Glomerular visceral epithelial cell (primary cell): ENCODE results near the gene ACADVL.
"Not testable (repeated sequence)": the region's sequence is repeated elsewhere in the genome, so short reads cannot be mapped to it uniquely, and the experiment has no call there.

Source experiments
- DNase-seq: peaks from one replicate; pipeline ENCODE4 v3.0.0-alpha.2; 2016; ENCODE audit errors: extremely low spot score

ACADVL gene

DNA sequence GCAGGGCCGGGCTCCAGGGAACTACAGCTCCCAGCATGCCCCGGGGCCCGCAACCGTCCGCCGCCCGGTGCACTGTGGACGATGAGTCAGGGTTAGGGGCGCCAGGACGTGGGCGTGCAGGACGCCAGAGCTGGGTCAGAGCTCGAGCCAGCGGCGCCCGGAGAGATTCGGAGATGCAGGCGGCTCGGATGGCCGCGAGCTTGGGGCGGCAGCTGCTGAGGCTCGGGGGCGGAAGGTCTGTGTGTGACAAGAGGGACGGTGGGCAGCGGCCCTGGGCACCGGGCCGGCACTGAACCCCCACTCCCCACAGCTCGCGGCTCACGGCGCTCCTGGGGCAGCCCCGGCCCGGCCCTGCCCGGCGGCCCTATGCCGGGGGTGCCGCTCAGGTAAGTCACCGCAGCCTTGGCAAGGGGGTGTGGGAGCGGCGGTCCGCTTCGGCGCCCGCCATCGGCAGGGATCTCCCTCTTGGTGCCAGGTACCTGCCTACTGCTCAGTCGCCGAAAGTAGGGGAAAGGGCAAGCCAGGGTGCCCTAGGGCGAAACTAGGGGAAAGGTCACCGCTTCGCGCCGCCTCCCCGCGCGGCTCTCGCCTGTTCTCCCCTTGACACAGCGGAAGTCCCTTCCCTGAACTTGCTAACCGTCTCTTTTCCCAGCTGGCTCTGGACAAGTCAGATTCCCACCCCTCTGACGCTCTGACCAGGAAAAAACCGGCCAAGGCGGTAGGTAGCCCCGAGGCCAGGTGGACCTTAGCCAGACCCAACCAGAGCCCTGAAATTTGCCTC, at the start of gene ACADVL, which contains the start of gene DLG4:
Gene ACADVL, plus strand, starts transcription at position 127 of the 781 bp plus-strand sequence. Its CDS starts 47 bp downstream, at position 174.
Gene DLG4, minus strand, starts transcription at position 25 of the 781 bp plus-strand sequence.
- peak; percentile 89 for DNase-seq

DNA sequence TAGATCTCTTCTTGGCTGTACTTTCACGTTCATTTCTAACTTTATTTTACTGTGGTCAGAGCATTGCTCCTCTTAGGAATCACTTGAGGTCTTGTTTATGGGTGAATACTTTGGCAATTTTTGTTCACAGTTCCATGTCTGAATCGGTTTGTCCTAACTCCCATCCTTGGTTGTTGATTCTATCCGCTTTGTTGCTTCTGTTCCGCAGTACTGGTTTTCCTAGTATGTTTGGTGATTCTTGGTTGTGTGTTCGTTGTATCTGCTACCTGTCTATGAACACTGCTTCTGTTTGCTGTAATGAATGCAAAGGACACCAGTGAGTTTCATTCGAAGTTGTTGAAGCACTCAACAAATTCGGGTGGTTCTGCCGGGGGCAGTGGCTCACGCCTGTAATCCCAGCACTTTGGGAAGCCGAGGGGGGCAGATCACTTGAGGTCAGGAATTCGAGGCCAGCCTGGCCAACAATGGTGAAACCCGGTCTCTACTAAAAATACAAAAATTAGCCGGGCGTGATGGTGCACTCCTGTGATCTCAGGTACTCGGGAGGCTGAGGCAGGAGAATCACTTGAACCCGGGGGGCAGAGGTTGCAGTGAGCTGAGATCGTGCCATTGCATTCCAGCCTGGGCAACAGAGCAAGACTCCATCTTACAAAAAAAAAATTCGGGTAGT, 47.1 kb upstream of the ACADVL start:
- DNase-seq: not testable (repeated sequence)

DNA sequence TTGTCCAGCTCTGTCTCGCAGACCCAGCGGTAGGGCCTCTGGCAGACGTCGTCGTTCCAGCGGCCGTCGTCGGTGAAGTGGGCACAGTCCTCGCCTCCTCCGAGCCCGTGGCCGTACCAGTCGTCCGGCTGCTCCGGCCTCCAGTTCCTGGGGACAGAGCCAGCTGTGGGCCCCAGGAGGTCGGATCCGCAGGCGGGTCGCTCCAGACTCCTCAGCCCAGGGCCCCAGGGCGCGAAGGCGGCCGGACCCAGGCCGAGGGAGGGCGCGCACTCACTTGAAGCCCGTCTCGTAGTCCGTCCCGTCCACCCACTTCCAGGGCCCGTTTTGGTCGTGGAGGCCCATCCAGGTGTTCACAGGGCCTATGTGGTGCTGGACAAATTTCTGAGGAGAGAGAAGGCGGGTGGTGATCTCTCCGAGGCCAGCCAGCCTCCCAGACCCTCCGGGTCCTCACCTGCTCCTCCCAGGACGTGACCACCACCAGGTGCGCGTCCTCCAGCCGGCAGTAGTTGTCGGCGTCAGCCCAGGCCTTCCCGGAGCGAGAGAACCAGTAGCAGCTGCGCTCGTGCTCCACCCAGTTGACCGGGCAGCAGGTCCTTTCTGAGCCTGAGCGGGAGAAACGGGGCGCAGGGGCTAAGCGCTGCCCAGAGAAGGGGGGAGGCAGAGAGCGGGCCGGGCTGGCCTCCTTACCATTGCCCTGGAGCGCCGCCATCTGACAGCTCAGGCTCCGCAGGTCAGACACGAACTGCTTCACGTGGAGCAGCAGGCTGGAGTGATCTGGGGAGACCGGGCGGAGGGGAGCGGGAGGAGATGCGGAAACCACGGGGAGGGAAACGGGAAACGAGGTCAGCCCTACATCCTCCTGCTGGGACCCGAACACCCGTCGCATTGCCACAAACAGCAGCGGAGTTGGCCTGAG, 45.8 kb upstream of the ACADVL start:
- DNase-seq: no peak

DNA sequence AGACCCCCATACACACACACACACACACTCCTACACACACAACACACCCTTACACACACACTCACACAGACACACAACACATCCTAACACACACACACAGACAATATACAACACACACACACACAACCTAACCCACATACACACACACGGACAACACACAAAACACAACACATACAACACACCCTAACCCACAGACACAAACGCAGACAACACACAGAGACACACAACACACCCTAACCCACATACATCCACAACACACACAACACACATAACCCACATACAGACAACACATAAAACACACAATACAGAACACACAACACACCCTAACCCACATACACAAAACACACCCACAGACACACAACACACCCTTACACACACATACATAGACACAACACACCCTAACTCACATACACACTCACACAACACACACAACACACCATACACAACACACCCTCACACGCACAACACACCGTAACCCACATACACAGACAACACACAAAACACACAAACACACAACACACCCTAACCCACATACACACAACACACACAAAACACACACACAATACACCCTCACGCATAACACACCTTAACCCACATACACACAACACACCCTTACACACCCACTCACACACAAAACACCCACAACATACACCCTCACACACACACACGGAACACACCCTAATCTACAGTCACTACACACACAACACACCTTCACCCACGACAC, 45.0 kb upstream of the ACADVL start:
- DNase-seq: no peak

DNA sequence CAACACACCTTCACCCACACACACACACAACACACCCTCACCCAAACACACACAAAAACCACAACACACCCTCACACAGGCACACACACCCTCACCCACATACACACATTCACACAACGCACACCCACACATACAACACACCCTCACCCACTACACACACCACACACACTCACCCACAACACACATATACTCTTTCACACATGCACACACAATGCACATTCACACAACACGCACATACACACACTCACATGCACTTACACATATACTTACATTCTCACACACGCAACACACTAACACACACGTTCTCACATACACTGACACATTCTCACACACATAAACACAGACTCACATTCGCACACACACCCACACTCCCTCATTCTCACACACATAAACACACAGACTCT, 44.4 kb upstream of the ACADVL start:
- no peak for DNase-seq

DNA sequence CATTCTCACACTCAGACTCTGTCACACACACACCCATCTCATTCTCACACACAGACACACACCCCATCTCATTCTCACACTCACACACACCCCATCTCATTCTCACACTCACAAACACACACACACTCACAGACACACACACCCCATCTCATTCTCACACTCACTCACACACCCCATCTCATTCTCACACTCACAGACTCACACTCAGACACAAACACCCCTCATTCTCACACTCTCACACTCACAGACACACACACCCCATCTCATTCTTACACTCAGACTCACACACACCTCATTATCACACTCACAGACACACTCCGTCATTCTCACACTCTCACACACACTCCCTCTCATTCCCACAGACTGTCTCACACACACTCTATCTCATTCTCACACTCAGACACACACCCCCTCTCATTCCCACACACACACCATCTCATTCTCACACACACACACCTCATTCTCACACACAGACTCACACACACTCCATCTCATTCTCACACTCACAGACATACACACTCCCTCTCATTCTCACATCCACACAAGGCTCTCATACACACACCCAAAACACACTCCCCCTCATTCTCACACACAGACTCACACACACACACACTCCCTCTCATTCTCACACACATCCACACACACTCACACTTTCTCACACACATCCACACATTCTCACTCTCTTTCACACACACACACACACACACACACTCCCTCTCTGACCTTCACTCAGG, 43.5 kb upstream of the ACADVL start:
- DNase-seq: no peak

DNA sequence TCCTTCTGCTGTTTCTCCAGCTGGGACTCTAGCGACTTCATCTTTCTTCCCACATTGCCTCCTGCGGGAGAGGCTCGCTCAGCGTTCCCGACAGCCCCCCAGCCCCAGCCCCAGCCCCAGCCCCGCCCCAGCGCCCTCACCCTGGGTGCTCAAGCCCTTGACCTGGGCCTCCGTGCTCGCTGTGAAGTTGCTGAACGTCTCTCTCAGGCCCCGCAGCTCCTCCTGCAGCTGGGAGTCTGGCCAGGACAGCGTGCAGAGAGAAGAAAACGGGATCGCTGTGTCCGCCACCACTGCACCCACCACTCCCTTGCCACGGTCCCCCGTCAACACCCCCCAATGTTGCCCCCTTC, 42.9 kb upstream of the ACADVL start:
- DNase-seq: no peak

DNA sequence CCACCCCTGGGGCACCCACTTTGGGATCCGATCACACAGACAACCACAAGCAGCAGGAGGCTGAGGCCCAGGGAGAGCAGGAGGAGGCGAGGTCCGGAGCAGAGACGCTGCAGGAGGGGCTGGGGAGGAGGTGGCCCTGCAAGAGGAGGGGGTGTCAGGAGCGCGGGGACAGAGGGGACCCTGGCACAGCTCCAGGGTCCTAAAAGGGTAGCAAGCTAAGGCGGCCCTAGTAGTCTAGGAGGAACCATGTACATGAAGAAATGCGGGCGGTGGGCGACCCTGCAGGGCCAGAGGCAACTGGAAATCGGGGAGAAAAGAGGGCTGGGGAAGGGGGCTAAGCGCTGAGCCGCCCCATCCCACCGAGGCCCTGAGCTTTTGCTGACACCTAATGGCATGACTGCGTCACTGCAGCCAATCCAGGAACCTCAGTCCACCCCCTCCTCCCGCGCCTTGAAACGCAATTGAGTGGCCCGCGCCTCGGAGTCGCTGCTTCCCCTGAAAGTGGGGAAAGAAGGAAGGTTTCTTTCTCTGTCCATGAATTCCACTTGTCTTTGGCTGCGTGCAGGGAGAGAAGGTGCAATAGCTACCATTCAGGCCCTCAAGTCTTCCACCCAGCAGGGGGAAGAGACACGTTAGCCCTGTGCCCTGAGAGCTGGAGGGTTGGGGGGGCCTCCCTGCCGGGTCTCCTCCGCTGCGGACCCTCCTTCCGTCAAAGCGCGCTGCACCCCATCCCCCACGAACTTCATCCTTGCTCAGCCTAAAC, 42.4 kb upstream of the ACADVL start:
- DNase-seq: peak; percentile 65

DNA sequence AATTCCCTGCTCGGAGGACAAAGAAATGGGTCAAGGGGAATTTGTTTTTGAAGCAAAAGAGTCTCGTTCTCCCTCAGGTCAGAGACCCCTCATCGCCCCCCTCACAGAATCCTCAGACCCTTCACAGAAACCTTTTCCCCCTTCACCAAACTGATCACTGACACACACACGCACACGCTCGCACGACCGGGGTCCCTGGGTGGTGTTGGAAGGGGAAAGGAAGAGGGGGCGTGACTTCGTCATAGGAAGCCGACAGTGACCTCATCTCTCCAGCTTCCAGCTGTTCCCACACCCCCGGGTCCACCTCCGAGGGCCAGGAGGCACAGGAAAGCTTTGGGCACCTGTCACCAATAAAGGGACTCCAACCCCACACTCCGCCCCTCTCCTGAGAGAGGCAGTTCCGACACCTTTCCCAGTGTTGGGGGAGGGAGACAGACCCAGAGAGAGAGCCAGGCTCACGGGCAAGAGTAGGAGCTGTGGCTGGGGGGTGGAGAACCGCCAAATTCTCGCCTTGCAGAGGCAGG, 41.7 kb upstream of the ACADVL start:
- no peak for DNase-seq

DNA sequence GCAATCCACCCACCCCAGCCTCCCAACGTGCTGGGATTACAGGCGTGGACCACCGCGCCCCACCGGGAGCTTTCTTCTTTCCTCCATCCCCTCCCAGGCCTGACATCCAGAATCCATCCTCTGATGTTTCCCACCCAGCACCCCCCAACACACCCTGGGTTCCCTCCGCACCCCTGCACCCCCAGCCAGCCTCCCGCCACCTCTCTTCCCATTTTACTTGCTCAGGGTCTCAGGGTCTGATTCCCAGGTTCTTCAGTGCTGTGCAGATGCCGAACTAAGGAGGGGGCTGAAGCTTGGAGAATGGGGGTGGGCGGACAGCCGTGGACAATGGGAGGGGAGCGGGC, 40.8 kb upstream of the ACADVL start:
- DNase-seq: no peak

DNA sequence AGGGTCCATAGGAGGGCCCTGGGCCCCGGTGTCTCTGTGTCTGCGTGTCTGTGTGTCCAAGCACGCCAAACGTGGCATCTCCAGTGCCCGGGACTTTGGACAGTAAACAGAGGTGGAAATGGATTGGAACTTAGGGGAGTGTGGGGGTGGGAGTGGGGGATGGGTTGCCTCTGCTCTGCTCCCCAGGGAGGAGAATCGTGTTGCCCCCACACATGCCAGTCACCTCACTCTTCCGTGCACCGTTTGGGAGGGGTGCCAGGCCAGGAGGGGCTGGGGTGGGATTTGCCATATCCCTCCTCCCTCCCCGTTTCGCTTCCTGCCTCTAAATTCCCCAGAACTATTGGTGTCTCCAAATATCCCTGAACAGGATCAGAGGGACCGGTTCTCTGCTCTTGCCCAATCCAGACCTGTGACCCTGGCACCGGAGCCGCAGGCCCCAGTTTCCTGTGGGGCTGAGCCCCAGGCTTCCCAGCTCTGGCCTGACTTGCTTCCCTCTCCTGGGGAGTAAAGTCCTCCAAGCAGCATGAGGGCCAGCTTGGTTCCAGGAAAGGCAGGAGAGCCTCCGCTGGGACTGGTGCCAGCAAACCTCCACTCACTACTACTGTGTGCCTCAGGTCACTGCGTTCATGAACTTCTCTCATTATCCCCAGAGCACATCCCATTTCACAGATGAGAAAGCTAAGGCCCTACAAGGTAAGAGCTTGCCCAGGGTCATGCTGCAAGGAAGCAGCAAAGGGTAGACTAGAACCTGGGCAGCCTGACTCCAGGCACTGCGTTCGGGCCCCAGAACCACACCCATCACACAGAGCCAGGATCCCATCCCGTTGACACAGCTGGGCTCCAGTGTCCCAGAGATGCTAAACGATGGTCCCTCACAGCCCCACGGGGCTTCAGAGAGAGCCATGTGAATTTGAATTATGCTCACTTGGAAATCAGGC, 40.2 kb upstream of the ACADVL start, which contains the start of gene ASGR1:
Gene ASGR1, minus strand, starts transcription at position 54 of the 938 bp plus-strand sequence. CDS start 807 bp downstream, outside the sequence.
- no peak for DNase-seq

DNA sequence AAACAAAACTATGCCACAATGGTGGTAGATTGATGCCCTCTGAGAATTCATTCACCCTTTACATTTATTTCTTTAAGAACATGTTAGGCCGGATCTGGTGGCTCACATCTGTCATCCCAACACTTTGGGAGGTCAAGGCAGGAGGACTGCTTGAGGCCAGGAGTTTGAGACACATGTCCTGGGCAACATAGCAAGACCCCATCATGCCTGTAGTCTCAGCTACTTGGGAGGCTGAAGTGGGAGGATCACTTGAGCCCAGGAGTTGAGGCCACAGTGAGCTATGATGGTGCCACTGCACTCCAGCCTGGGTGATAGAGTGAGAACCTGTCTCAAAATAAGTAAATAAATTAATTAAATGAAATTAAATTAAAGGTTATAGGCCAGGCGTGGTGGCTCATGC, 37.6 kb upstream of the ACADVL start:
- not testable (repeated sequence) for DNase-seq

DNA sequence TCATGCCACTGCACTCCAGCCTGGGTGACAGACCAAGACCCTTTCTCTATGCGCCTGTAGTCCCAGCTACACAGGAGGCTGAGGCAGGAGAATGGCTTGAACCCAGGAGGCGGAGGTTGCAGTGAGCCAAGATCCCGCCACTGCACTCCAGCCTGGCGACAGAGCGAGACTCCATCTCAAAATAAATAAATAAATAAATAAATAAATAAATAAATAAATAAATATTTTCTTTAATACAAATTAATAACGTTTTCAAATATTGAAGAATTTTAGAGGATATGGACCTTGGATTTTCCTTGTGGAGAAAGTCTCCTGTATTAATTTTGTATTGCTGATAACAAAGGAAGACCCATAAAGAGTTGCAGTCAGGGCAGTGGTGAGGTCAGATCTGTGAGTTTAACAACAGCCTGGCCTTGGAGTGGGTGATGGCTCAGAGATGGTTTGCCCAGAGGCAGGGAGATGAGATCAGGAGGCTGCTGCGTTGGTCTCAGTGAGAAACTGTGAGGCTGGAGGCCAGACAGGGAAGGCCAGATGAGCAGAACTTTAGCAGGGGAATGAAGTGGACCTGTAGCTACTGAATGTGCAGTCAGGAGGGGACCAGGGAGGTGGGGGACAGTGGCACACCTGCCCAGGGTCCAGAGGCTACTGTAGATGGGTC, 36.2 kb upstream of the ACADVL start:
- DNase-seq: peak; percentile 41

DNA sequence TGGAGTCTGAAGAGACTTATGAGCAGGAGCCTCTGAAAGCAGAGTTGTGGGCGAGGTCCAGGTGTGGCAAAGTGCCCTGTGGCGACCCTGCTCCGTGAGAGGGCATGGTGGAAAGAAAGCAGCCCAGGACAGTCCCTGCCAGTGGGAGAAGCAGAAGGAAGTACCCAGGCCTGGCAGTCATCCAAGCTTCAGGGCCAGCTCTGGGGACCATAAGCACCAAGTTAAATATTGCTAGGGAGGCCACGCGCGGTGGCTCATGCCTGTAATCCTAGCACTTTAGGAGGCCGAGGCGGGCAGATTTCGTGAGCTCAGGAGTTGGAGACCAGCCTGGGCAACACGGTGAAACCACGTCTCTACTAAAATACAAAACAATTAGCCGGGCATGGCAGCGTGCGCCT, 35.6 kb upstream of the ACADVL start:
- DNase-seq: peak; percentile 78

DNA sequence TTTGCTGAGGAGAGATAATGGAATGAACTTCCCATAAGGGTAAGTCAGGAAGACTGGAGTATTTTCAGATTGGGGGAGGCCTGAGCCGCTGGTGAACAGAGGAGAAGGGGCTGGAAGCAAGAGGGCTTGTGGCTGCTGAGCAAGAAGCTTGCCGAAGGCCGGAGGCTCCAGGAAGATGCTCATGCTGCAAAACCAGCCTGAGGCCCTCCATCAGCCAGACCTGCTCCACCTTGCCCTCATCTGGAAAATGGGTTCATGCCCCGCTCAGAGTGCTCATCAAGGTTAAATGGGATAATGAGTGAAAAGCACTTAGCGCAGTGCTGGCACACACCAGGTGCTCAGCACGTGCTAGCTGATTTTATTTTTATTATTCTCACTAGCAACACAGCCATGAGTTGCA, 35.1 kb upstream of the ACADVL start:
- DNase-seq: no peak

DNA sequence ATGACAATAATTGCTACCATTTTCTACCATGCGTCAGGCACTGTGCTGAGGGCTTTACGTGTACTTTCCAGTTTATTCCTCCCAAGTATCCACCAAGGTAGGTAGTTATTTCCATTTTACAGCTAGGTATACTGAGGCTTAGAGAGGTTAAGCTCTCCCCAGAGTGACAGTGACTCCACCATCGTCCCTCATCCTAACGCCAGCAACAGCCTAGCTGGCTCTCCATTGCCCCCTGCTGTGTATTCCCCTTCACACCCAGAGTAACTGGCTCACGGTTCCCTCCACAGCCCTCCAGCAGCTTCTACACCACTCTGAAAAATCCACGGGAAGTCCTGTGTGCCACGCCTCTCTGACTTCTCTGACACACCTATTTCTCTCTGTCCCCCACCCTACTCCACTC, 33.5 kb upstream of the ACADVL start:
- no peak for DNase-seq

DNA sequence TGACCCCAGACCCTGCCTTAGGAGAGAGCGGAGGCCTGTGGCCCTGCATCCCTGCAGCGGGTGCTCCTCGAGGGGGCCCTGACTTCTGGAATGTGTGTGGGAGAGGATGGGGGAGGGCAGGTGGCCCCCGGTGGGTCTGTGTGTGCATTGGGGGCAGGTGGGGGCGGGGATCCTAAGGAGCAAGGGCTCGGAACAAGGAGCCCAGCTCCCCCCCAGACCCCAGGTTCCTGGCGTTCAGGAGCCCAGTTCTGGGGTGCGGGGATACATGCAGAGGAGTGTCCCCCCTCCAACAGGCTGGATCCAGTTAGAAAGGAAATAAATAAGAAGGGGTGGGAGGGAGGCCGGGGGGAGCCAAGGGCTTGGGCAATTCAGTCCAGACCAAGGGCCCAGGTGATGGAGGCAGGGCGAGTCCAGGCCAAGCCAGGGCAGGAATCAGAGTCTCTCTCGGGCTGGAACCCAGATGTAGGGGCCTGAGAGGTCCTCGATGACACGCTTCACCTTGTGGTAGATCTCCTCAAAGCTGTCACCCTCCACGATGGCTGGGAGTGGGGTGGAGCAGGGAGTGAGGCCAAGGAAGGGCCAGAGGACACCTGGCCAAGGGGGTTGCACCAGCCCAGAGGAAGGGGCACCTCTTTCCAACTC, 29.3 kb upstream of the ACADVL start:
- DNase-seq: no peak

DNA sequence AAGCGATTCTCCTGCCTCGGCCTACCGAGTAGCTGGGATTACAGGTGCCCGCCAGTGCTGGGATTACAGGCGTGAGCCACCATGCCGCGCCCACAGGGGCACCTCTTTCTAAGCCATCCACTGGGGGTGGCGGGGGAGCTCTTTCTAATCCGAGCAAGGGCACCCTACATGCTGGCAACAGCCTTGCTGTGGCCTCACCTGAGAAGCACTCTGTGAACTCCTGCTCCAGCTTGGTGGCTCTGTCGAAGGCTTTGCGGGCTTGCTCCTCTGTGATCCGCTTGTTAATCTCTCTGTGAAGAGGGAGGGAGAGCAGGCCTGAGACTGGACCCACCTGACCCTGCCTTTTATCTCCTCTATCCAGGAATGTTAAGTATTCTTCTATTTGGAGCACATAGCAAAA, 28.7 kb upstream of the ACADVL start:
- no peak for DNase-seq
